GM20000 (cell line): ENCODE data around the gene TEX2.
"Not testable (repeated sequence)": the region's sequence is repeated elsewhere in the genome, so short reads cannot be mapped to it uniquely, and the experiment has no call there.

Experiments
- DNase-seq: peaks from one replicate; pipeline ENCODE4 v3.0.0; 2012; ENCODE audit warnings: low spot score
- TF ChIP-seq, protein P1 (sequence below): IDR thresholded peaks from 2 replicates; pipeline ENCODE4 v1.5.1; 2012; ENCODE audit warnings: mild to moderate bottlenecking, control low read depth; ENCODE audit errors: extremely low read depth, missing control alignments

The TEX2 gene

DNA sequence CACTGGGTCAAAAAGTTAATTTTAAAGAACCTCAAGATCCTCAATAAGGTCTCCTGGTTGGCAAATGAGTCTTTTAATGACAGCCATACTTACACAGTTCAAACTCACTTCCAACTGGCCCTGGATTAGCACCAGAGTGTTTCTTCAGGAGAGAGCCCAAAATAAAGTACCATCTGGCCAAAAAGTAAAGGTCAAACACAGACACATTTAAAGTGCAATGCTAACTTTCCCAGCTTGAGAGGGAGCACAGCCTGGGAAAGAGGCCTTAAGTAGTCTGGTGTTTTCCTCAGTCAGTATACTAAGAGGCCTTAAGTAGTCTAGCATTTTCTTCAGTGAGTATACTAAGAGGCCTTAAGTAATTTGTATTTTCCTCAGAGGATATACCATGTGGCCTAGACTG, 86.5 kb downstream of the TEX2 start:
- DNase-seq: no peak
- TF ChIP-seq, protein P1, sequence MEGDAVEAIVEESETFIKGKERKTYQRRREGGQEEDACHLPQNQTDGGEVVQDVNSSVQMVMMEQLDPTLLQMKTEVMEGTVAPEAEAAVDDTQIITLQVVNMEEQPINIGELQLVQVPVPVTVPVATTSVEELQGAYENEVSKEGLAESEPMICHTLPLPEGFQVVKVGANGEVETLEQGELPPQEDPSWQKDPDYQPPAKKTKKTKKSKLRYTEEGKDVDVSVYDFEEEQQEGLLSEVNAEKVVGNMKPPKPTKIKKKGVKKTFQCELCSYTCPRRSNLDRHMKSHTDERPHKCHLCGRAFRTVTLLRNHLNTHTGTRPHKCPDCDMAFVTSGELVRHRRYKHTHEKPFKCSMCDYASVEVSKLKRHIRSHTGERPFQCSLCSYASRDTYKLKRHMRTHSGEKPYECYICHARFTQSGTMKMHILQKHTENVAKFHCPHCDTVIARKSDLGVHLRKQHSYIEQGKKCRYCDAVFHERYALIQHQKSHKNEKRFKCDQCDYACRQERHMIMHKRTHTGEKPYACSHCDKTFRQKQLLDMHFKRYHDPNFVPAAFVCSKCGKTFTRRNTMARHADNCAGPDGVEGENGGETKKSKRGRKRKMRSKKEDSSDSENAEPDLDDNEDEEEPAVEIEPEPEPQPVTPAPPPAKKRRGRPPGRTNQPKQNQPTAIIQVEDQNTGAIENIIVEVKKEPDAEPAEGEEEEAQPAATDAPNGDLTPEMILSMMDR: no peak

GRCh38 chr17:64174686-64175456, 88.2 kb downstream of the TEX2 start:
- no peak for DNase-seq

GRCh38 chr17:64173646-64174045, 89.4 kb downstream of the TEX2 start:
- DNase-seq: no peak
- TF ChIP-seq, protein P1: no peak

More at GRCh38 chr17:64174686-64175456, 88.2 kb downstream of the TEX2 start:
- TF ChIP-seq, protein P1: no peak

DNA sequence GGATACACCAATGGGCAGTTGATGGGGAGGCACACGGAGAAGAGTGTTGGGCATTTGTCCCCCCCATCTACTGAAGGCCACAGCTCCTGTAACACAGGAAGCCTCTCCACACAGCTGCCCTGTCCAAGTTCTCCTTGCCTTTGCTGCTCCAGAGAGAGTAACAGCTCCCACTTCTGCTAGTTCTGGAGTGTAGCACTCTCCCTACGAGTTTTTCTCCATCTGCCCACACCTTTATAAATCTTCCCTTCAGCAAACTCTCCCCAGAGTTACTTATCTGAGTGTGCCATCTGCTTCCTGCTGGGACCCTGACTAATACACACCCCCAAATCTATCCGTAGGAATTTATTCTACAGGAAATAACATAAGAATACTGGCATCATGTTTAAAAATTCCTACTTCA, 90.5 kb downstream of the TEX2 start:
- no peak for DNase-seq
- TF ChIP-seq, protein P1: no peak

GRCh38 chr17:64171041-64171440, 92.0 kb downstream of the TEX2 start:
- DNase-seq: no peak
- TF ChIP-seq, protein P1: no peak

- DNase-seq: no peak
- TF ChIP-seq, protein P1: no peak
These were observed 92.8 kb downstream of the TEX2 start for GRCh38 chr17:64170286-64170685.

DNA sequence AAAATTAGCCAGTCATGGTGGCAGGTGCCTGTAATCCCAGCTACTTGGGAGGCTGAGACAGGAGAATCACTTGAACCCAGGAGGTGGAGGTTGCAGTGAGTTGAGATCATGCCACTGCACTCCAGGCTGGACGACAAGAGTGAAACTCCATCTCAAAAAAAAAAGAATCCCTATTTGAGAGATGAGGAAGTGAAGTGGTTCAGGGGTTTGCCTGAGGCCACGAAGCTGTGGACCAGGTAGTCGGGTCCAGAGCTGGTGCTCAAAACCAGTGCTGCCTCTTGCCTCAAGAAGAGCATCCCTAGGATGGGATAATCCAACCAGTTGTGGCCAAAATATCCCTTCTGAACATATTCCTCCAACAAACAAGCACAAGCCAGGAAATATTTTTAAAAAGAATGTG, 95.4 kb downstream of the TEX2 start:
- not testable (repeated sequence) for DNase-seq

DNA sequence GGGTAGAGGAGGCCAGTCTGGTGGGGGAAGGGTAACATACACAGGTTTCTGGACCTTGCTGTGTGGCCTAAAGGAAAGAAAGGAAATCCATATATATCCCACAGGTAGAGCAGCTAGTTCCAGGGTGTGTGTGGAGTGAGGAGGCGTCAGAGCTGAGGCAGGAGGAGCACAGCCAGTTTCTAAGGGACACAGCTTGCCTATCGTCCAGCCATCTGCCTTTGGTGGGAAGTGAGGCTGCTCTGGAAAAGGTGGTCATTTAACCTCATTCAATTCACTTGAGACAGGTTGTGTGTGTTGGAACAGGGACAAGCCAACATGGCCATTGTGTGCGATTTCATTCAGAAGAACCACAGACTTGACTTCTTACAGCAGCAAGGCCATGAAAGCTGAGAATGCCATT, 96.2 kb downstream of the TEX2 start:
- DNase-seq: no peak
- TF ChIP-seq, protein P1: no peak
